SKM-1 treated with dmso at 0.1 percent for 144 hours (cell line): Measurements from ENCODE around the gene SIRT3.

Experiments
- DNase-seq: peaks from one replicate; lab custom pipeline; 2025; ENCODE audit not compliant: unreplicated experiment; lab: John Stamatoyannopoulos, UW

SIRT3 gene

GRCh38 chr11:235997-236773 lies at the start of gene SIRT3:
Gene SIRT3, minus strand, starts transcription at chr11:236342. Its CDS starts 14 bp downstream, at chr11:236328.
- peak; percentile 88 for DNase-seq

DNA sequence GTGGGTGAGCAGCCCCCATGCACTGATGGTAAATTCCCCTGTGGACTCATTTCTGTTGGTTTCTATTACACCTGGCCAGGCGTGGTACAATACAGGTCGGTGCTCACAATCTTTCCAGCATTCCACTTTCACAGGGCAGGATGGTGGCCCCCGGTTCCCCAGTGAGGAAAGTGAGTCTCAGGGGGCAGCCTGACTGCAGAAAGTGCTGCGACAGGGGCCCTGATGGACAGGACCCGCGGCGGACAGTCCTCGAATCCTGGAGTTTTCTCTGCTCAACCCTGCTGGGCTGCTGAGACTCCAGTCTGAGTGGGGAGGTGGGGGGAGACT lies 49.7 kb upstream of the SIRT3 start:
- no peak for DNase-seq

DNA sequence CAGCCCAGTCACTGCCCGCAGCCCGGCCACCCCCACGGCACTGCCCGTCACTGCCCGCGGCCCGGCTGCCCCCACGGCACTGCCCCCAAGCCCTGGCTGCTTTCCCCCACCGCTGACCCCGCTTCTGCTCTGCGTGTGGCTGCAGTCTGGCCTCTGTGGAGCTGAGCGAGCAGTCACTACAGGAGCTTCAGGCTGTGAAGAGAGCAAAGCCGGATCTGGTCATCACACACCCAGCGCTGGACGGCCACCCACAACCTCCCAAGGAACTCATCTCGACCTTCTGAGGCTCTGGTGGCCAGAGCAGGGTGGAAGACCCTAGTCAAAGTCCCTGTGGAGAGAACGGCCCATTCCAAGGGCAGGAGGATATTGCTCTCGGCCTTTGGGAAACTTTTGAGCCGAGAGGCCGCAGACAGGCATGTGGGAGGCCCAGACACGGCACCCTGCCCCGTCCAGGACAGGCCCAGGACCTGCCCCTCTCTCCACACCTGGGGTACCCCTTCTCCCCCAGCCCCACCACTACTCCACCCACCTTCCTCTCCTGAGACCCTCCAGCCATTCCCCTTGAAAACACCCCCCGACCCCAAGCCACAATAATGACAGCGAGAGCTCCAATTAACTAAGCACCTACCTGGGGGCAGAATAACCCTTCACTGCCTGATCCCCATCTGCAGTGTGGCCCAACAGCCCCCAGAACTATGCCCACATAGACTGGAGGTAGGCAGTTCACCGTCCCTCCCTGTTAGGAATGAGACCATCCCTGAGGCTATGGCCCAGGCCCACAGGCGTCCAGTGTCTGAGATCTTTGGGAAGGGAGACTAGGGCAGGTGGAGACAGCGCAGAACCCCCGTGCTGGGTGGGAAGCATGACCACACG lies 49.1 kb upstream of the SIRT3 start:
- no peak for DNase-seq

GRCh38 chr11:284105-285020 lies 48.2 kb upstream of the SIRT3 start:
- no peak for DNase-seq

DNA sequence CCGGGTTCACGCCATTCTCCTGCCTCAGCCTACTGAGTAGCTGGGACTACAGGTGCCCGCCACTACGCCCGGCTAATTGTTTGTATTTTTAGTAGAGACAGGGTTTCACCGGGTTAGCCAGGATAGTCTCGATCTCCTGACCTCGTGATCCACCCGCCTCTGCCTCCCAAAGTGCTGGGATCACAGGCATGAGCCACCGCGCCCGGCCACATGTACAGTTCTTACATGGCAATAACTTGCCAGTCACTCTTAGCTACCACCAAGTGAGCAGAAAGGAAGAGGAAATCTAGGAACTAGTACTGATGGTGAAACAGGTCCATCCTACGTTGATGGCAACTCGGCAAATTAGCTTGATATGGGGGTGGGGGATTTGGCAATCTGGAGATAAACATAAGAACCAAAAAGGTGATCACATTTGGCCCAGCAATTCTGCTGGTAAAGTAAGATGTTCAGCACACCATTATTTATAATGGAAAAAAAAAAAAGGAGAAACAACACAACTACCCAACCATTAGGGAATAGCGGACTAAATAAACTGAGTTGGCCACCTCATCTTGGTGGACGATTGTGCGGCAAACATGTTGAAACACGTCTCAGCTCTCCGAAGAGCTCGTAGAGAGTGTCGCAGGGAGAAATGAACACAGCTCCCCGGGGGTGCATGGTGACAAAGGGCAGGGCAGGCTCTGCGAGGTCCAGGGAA lies 47.4 kb upstream of the SIRT3 start:
- no peak for DNase-seq

- DNase-seq = no peak
Measured at GRCh38 chr11:282630-283360, 46.7 kb upstream of the SIRT3 start.

- DNase-seq = no peak
Measured at GRCh38 chr11:282171-282570, 46.0 kb upstream of the SIRT3 start.

- DNase-seq = no peak
Measured at GRCh38 chr11:281486-282161, 45.5 kb upstream of the SIRT3 start.

DNA sequence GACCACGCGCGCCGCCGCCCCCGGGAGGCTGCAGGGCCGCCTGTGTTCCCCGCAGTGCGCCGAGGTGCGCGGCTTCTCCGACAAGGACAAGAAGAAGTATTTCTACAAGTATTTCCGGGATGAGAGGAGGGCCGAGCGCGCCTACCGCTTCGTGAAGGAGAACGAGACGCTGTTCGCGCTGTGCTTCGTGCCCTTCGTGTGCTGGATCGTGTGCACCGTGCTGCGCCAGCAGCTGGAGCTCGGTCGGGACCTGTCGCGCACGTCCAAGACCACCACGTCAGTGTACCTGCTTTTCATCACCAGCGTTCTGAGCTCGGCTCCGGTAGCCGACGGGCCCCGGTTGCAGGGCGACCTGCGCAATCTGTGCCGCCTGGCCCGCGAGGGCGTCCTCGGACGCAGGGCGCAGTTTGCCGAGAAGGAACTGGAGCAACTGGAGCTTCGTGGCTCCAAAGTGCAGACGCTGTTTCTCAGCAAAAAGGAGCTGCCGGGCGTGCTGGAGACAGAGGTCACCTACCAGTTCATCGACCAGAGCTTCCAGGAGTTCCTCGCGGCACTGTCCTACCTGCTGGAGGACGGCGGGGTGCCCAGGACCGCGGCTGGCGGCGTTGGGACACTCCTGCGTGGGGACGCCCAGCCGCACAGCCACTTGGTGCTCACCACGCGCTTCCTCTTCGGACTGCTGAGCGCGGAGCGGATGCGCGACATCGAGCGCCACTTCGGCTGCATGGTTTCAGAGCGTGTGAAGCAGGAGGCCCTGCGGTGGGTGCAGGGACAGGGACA lies 44.8 kb upstream of the SIRT3 start:
- DNase-seq = no peak

- no peak for DNase-seq
Measured at GRCh38 chr11:279966-280705, 44.0 kb upstream of the SIRT3 start.

GRCh38 chr11:279040-279965 lies 43.2 kb upstream of the SIRT3 start:
- no peak for DNase-seq

GRCh38 chr11:278001-278951 lies 42.1 kb upstream of the SIRT3 start, which contains the start of gene NLRP6:
Gene NLRP6, plus strand, starts transcription at chr11:278407. Its CDS starts 163 bp downstream, at chr11:278570.
- no peak for DNase-seq

- DNase-seq = no peak
Measured at GRCh38 chr11:276219-276618, 40.1 kb upstream of the SIRT3 start.

GRCh38 chr11:272931-273198 lies 36.7 kb upstream of the SIRT3 start:
- DNase-seq = no peak

DNA sequence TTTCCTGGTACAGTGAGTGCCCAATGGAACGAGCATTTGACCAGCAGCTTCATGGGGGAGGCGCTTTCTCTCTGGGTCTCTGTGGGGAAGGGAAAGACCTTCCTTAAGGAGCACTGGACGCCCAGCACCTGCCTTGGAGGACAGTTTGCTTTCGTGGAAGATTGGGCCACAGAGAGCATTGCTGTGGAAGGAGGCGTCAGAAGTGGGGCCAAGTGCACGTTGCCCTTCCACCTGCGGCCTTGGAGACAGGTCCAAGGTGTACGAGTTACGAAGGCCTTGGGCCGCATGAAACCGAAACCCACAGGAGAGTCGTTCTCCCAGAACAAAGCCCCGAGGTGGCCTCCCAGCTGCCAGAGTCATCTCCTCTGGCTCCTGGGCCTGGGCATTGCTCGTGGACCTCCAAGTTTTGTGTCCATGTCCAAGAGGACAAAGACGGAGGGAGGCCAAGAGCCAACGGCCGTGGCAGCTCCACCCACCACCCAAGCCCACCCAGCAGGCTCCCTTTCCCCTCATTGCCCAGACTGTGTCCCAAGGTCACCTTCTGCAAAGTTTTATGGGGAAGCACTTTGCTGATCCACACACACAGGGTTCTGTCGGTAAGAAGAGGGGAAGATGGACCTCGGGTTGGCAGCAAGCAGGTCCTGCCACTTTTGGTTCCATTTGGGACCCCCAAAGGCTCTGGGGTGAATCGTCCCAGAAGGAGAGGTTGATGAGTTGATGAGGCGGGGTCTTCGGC lies 36.2 kb upstream of the SIRT3 start:
- DNase-seq = no peak
